Panc1 (cell line): Measurements from ENCODE around the gene PRDM10.

ENCODE experiments used
- POLR2AphosphoS5 ChIP-seq: IDR thresholded peaks from 2 replicates; pipeline ENCODE4 v1.6.1; 2012; ENCODE audit warnings: mild to moderate bottlenecking, low read depth, low read length, moderate library complexity
- SIN3A ChIP-seq: IDR thresholded peaks from 2 replicates; pipeline ENCODE4 v1.6.1; 2012; ENCODE audit warnings: low read depth, mild to moderate bottlenecking, low read length, moderate library complexity, borderline replicate concordance; ENCODE audit not compliant: insufficient read depth
- TCF7L2 ChIP-seq: IDR thresholded peaks from 2 replicates; pipeline ENCODE4 v1.6.1; 2011; ENCODE audit warnings: mild to moderate bottlenecking, low read depth, low read length, inconsistent platforms
- TF ChIP-seq, protein P1 (sequence below), 2 experiments: IDR thresholded peaks; 2 replicates each; pipeline ENCODE4 v1.6.1; 2011 to 2012; ENCODE audit warnings: low read depth in 2 of 2, control low read depth in 1 of 2, low read length in 1 of 2, mild to moderate bottlenecking in 1 of 2, moderate library complexity in 1 of 2; ENCODE audit not compliant: insufficient read depth in 1 of 2
- TF ChIP-seq, protein P2 (sequence below): fragments of 450-650 bp; IDR thresholded peaks from 2 replicates; pipeline ENCODE4 v1.5.1; 2017; ENCODE audit warnings: mild to moderate bottlenecking

DNA sequence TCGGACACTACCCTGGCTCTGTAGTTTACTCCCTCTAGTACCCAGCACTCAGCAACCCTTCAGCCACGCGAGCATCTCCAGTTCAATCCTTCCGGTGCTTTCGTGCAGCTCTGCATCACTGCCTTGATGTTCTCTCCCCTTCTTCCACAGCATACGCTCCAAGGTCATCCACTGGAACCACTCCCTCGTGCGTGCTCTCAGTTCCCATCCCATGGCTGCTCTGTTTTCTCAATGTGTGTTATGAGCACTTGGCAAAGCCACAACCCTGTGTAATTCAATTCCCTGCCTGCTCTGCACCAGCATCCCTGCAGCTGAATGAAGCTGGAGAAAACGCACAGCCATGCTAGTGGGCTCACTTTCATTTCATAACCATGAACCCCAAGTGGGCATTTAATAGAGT is 68.7 kb downstream of the PRDM10 start:
- TF ChIP-seq, protein P1, sequence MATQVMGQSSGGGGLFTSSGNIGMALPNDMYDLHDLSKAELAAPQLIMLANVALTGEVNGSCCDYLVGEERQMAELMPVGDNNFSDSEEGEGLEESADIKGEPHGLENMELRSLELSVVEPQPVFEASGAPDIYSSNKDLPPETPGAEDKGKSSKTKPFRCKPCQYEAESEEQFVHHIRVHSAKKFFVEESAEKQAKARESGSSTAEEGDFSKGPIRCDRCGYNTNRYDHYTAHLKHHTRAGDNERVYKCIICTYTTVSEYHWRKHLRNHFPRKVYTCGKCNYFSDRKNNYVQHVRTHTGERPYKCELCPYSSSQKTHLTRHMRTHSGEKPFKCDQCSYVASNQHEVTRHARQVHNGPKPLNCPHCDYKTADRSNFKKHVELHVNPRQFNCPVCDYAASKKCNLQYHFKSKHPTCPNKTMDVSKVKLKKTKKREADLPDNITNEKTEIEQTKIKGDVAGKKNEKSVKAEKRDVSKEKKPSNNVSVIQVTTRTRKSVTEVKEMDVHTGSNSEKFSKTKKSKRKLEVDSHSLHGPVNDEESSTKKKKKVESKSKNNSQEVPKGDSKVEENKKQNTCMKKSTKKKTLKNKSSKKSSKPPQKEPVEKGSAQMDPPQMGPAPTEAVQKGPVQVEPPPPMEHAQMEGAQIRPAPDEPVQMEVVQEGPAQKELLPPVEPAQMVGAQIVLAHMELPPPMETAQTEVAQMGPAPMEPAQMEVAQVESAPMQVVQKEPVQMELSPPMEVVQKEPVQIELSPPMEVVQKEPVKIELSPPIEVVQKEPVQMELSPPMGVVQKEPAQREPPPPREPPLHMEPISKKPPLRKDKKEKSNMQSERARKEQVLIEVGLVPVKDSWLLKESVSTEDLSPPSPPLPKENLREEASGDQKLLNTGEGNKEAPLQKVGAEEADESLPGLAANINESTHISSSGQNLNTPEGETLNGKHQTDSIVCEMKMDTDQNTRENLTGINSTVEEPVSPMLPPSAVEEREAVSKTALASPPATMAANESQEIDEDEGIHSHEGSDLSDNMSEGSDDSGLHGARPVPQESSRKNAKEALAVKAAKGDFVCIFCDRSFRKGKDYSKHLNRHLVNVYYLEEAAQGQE (IDR thresholded peaks at IDR 0.05; ENCODE audit: insufficient read depth in 1 of 2, low read depth in 2 of 2, low read length in 1 of 2), result no peak
- TF ChIP-seq, protein P2, sequence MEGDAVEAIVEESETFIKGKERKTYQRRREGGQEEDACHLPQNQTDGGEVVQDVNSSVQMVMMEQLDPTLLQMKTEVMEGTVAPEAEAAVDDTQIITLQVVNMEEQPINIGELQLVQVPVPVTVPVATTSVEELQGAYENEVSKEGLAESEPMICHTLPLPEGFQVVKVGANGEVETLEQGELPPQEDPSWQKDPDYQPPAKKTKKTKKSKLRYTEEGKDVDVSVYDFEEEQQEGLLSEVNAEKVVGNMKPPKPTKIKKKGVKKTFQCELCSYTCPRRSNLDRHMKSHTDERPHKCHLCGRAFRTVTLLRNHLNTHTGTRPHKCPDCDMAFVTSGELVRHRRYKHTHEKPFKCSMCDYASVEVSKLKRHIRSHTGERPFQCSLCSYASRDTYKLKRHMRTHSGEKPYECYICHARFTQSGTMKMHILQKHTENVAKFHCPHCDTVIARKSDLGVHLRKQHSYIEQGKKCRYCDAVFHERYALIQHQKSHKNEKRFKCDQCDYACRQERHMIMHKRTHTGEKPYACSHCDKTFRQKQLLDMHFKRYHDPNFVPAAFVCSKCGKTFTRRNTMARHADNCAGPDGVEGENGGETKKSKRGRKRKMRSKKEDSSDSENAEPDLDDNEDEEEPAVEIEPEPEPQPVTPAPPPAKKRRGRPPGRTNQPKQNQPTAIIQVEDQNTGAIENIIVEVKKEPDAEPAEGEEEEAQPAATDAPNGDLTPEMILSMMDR, result no peak
- TF ChIP-seq TCF7L2 (no peak), POLR2AphosphoS5 (no peak), SIN3A (no peak)
